Stimulated activated CD4-positive, alpha-beta T cell treated with anti-CD3 and anti-CD28 coated beads, TNF-alpha, amount 100 ng/mL, for 48 hours (primary cell): Measurements from ENCODE around the gene SLC39A9.
"Not testable (repeated sequence)": the region's sequence is repeated elsewhere in the genome, so short reads cannot be mapped to it uniquely, and the experiment has no call there.

Source experiments
- DNase-seq, 3 donors: peaks; one replicate each; pipeline ENCODE4 v3.0.0-alpha.2; 2020; ENCODE audit warnings: low read depth in 3 of 3

Gene SLC39A9

GRCh38 chr14:69475194-69475818 is 76.8 kb downstream of the SLC39A9 start:
- no peak for DNase-seq

- DNase-seq: not testable (repeated sequence)
Observed at GRCh38 chr14:69476824-69477450, 78.4 kb downstream of the SLC39A9 start.

- DNase-seq: not testable (repeated sequence)
Observed at GRCh38 chr14:69478055-69478454, 79.6 kb downstream of the SLC39A9 start.

- DNase-seq: no peak
Observed at GRCh38 chr14:69479696-69480095, 81.2 kb downstream of the SLC39A9 start.

GRCh38 chr14:69480136-69480535 is 81.6 kb downstream of the SLC39A9 start:
- DNase-seq: no peak

- no peak for DNase-seq
Observed at GRCh38 chr14:69481815-69482568, 83.5 kb downstream of the SLC39A9 start.

GRCh38 chr14:69483765-69484443 is 85.4 kb downstream of the SLC39A9 start:
- no peak for DNase-seq

- no peak for DNase-seq
Observed at GRCh38 chr14:69484444-69485314, 86.2 kb downstream of the SLC39A9 start, which contains the start of gene PLEKHD1. Gene PLEKHD1, plus strand, starts transcription at chr14:69484728. Its CDS starts 238 bp downstream, at chr14:69484966.

- no peak for DNase-seq
Observed at GRCh38 chr14:69485315-69485660, 86.8 kb downstream of the SLC39A9 start.

GRCh38 chr14:69485701-69486100 is 87.2 kb downstream of the SLC39A9 start:
- no peak for DNase-seq

GRCh38 chr14:69487226-69487625 is 88.7 kb downstream of the SLC39A9 start:
- no peak for DNase-seq

- no peak for DNase-seq
Observed at GRCh38 chr14:69487771-69488170, 89.3 kb downstream of the SLC39A9 start.

- DNase-seq: no peak
Observed at GRCh38 chr14:69489495-69489894, 91.0 kb downstream of the SLC39A9 start.

- no peak for DNase-seq
Observed at GRCh38 chr14:69490219-69490918, 91.9 kb downstream of the SLC39A9 start.

- DNase-seq: no peak
Observed at GRCh38 chr14:69491193-69491592, 92.7 kb downstream of the SLC39A9 start.

GRCh38 chr14:69493038-69493437 is 94.5 kb downstream of the SLC39A9 start:
- no peak for DNase-seq

- DNase-seq: no peak
Observed at GRCh38 chr14:69493791-69494190, 95.3 kb downstream of the SLC39A9 start.

- DNase-seq: no peak
Observed at GRCh38 chr14:69495341-69495921, 96.9 kb downstream of the SLC39A9 start.

- DNase-seq: not testable (repeated sequence)
Observed at GRCh38 chr14:69497866-69498265, 99.4 kb downstream of the SLC39A9 start.

- not testable (repeated sequence) for DNase-seq
Observed at GRCh38 chr14:69498286-69498685, 99.8 kb downstream of the SLC39A9 start.
